ENCODE data around the gene ZFPM1. TPM values are rescaled to one million over a fixed set of nuclear protein-coding genes. Genes with fewer than 3 reads are reported as not detected.

Gene ZFPM1
- total RNA-seq, 4 donors from 2014 or later, result 1.9 to 5.3 (median 3.4) TPM

GRCh38 chr16:88406096-88407041, 46.7 kb upstream of the ZFPM1 start:
- TF ChIP-seq POLR2A (IDR thresholded peaks at IDR 0.05), result no peak
- TF ChIP-seq CTCF (IDR thresholded peaks at IDR 0.05), result no peak
- H3K27me3 ChIP-seq, result no peaks in the 10 kb centered on the region
- H3K9me3 ChIP-seq, result no peaks in the 10 kb centered on the region
- intact Hi-C loops (cut with DNase I), result no loop called here
- H3K27ac ChIP-seq, result no peak overlapping the region
- no peak for DNase-seq
- no peak overlapping the region for H3K4me3 ChIP-seq (replicated peaks in 1 of 3)
- no peaks in the 10 kb centered on the region for H3K4me1 ChIP-seq
- 61 to 68% methylated on average over 28 to 29 of the region's 39 CpGs for WGBS, 2 donors
- H3K36me3 ChIP-seq, result no peaks in the 10 kb centered on the region

GRCh38 chr16:88407042-88407420, 46.0 kb upstream of the ZFPM1 start:
- TF ChIP-seq CTCF (IDR thresholded peaks at IDR 0.05) (no peak), POLR2A (IDR thresholded peaks at IDR 0.05) (no peak)
- intact Hi-C loops (cut with DNase I), result no loop called here
- Histone ChIP-seq H3K9me3 (no peaks in the 10 kb centered on the region), H3K27ac (no peak overlapping the region), H3K27me3 (no peaks in the 10 kb centered on the region), H3K36me3 (no peaks in the 10 kb centered on the region), H3K4me3 (replicated peaks in 1 of 3) (no peak overlapping the region), H3K4me1 (no peaks in the 10 kb centered on the region)
- no peak for DNase-seq
- WGBS, 2 donors, result 92 to 95% methylated on average over 15 to 20 of the region's 20 CpGs

DNA sequence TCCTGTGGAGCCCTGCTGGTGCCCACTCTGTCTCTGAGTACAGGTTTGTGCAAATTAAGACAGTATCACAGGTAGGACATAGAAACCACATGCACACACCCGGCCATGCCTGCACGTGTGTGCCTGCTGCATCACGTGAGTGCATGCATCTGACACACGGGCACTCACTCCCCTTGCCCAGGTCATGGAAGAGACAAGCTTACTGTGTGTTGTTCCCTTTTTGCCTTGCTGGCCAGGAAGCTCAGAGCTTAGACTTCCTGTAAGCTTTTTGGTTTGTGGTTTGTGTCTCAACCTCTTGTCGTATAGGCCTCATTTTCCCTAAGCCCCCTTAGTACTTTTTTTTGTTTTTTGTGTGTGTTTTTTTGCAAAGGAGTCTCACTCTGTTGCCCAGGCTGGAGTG, 45.3 kb upstream of the ZFPM1 start:
- Histone ChIP-seq H3K27ac (no peak overlapping the region), H3K27me3 (no peaks in the 10 kb centered on the region), H3K4me1 (no peaks in the 10 kb centered on the region), H3K36me3 (no peaks in the 10 kb centered on the region), H3K4me3 (replicated peaks in 1 of 3) (no peak overlapping the region), H3K9me3 (no peaks in the 10 kb centered on the region)
- 91% methylated on average over 5 of the region's 5 CpGs for WGBS, 2 donors
- TF ChIP-seq POLR2A (IDR thresholded peaks at IDR 0.05) (no peak), CTCF (IDR thresholded peaks at IDR 0.05) (no peak)
- no peak for DNase-seq
- intact Hi-C loops (cut with DNase I), result no loop called here

- intact Hi-C loops (cut with DNase I), result no loop called here
- 64 to 73% methylated on average over 13 to 15 of the region's 15 CpGs for WGBS, 2 donors
- Histone ChIP-seq H3K36me3 (no peaks in the 10 kb centered on the region), H3K4me1 (no peaks in the 10 kb centered on the region), H3K27ac (no peak overlapping the region), H3K27me3 (no peaks in the 10 kb centered on the region), H3K4me3 (replicated peaks in 1 of 3) (no peak overlapping the region), H3K9me3 (no peaks in the 10 kb centered on the region)
- TF ChIP-seq CTCF (IDR thresholded peaks at IDR 0.05) (no peak), POLR2A (IDR thresholded peaks at IDR 0.05) (no peak)
- no peak for DNase-seq
Observed at GRCh38 chr16:88408561-88409142, 44.4 kb upstream of the ZFPM1 start.

Data from thyroid gland (tissue), 4 donors.